ENCODE results near the gene MSH3.

Gene MSH3

GRCh38 chr5:80631278-80632259 is 22.9 kb upstream of the MSH3 start:
- in situ Hi-C loops (cut with HindIII; ENCODE audit: low sequenced_read_pairs) = no loop called here

GRCh38 chr5:80632700-80633099 is 21.8 kb upstream of the MSH3 start:
- no peak overlapping the region for H3K4me3 ChIP-seq (ENCODE audit: low read depth, low read length)
- in situ Hi-C loops (cut with HindIII; ENCODE audit: low sequenced_read_pairs) = no loop called here
- no peak for DNase-seq (ENCODE audit: low read depth, low spot score)
- no peak for TF ChIP-seq CTCF (IDR thresholded peaks at IDR 0.05; ENCODE audit: low read depth, low read length)

More at GRCh38 chr5:80631278-80632259, 22.9 kb upstream of the MSH3 start:
- no peak for DNase-seq (ENCODE audit: low read depth, low spot score)
- H3K4me3 ChIP-seq (ENCODE audit: low read depth, low read length) = no peak overlapping the region
- TF ChIP-seq CTCF (IDR thresholded peaks at IDR 0.05; ENCODE audit: low read depth, low read length) = no peak

GRCh38 chr5:80634193-80634592 is 20.3 kb upstream of the MSH3 start:
- no peak overlapping the region for H3K4me3 ChIP-seq (ENCODE audit: low read depth, low read length)
- in situ Hi-C loops (cut with HindIII; ENCODE audit: low sequenced_read_pairs) = no loop called here
- TF ChIP-seq CTCF (IDR thresholded peaks at IDR 0.05; ENCODE audit: low read depth, low read length) = no peak
- no peak for DNase-seq (ENCODE audit: low read depth, low spot score)

- no peak for TF ChIP-seq CTCF (IDR thresholded peaks at IDR 0.05; ENCODE audit: low read depth, low read length)
- in situ Hi-C loops (cut with HindIII; ENCODE audit: low sequenced_read_pairs) = no loop called here
- no peak for DNase-seq (ENCODE audit: low read depth, low spot score)
Observed at GRCh38 chr5:80641353-80641752, 13.1 kb upstream of the MSH3 start.

GRCh38 chr5:80644900-80645299 is 9.6 kb upstream of the MSH3 start:
- no peak overlapping the region for H3K4me3 ChIP-seq (ENCODE audit: low read depth, low read length)
- in situ Hi-C loops (cut with HindIII; ENCODE audit: low sequenced_read_pairs) = no loop called here
- no peak for DNase-seq (ENCODE audit: low read depth, low spot score)
- no peak for TF ChIP-seq CTCF (IDR thresholded peaks at IDR 0.05; ENCODE audit: low read depth, low read length)

More at GRCh38 chr5:80641353-80641752, 13.1 kb upstream of the MSH3 start:
- no peak overlapping the region for H3K4me3 ChIP-seq (ENCODE audit: low read depth, low read length)

- no peak for TF ChIP-seq CTCF (IDR thresholded peaks at IDR 0.05; ENCODE audit: low read depth, low read length)
- no peak for DNase-seq (ENCODE audit: low read depth, low spot score)
- H3K4me3 ChIP-seq (ENCODE audit: low read depth, low read length) = no peak overlapping the region
- in situ Hi-C loops (cut with HindIII; ENCODE audit: low sequenced_read_pairs) = no loop called here
Observed at GRCh38 chr5:80646926-80647325, 7.5 kb upstream of the MSH3 start.
